ENCODE data around the gene TSEN15. TPM values are rescaled to one million over a fixed set of nuclear protein-coding genes. Genes with fewer than 3 reads are reported as not detected.

The TSEN15 gene
- total and polyA plus RNA-seq, 8 donors = 33.8 to 50.1 (median 39.5) TPM

DNA sequence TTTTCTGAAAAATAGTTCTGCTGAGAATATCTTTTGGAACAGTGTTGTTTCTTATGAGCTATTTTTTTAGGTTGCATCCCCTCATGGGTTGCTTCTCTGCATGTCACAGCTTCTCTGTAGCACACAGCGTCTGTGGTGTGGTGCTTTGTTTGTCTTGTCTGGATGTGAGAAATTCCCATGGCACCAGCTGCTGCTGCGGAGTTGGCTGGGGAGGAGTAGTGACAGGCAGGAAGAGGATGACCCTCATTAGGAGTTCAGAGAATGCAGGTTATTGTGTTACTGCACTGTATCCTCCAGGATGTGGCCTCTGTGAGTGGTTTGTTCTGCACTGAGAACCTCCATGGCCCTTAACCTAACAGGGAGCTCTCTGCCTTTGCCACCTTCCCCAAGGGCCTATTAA, 64.8 kb downstream of the TSEN15 start:
- H3K9me3 ChIP-seq = no peaks in the 10 kb centered on the region
- H3K27ac ChIP-seq = no peak overlapping the region
- DNase-seq (peak in 1 of 4 donors; percentile 9), ATAC-seq (no peak)
- no peaks in the 10 kb centered on the region for H3K4me1 ChIP-seq
- H3K36me3 ChIP-seq = no peaks in the 10 kb centered on the region
- intact Hi-C loops (cut with DNase I) = no loop called here
- no peak overlapping the region for H3K4me3 ChIP-seq
- H3K27me3 ChIP-seq = no peaks in the 10 kb centered on the region
- TF ChIP-seq, protein P1, sequence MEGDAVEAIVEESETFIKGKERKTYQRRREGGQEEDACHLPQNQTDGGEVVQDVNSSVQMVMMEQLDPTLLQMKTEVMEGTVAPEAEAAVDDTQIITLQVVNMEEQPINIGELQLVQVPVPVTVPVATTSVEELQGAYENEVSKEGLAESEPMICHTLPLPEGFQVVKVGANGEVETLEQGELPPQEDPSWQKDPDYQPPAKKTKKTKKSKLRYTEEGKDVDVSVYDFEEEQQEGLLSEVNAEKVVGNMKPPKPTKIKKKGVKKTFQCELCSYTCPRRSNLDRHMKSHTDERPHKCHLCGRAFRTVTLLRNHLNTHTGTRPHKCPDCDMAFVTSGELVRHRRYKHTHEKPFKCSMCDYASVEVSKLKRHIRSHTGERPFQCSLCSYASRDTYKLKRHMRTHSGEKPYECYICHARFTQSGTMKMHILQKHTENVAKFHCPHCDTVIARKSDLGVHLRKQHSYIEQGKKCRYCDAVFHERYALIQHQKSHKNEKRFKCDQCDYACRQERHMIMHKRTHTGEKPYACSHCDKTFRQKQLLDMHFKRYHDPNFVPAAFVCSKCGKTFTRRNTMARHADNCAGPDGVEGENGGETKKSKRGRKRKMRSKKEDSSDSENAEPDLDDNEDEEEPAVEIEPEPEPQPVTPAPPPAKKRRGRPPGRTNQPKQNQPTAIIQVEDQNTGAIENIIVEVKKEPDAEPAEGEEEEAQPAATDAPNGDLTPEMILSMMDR (IDR thresholded peaks at IDR 0.05) = no peak

DNA sequence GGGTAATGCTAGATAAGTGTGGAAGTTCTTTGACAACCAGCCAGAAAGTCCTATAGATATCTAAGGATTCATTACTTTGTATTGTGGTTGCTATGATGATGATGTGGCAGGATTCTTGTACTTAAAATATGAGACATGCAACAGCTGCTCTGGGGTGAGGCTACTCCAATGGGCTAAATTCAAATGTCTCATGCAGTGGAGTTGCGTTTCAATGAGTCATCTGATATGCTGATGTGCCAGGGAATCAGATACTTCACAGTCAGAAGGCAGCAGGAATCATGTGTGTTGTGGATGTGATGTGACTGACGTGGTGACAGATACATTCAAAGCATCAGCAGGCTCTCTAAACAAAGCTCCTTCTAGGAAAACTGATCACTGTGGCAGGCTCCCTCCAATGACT, 66.5 kb downstream of the TSEN15 start:
- peak in 2 of 4 donors; percentile 33 to 52 for DNase-seq
- Histone ChIP-seq H3K27me3 (no peaks in the 10 kb centered on the region), H3K9me3 (no peaks in the 10 kb centered on the region), H3K36me3 (no peaks in the 10 kb centered on the region), H3K4me1 (no peaks in the 10 kb centered on the region), H3K27ac (no peak overlapping the region), H3K4me3 (no peak overlapping the region)
- TF ChIP-seq, protein P1 (IDR thresholded peaks at IDR 0.05) = no peak
- intact Hi-C loops (cut with DNase I) = no loop called here
- no peak for ATAC-seq

Other genes with a start within 250 kb of the TSEN15 start
- 10 to 100 TPM; 33.7 to 52.6 TPM for gene RGL1, start 246.6 kb upstream of the TSEN15 start, total RNA-seq
- 10 to 100 TPM; 38.8 to 45.9 (median 40.9) TPM for gene RGL1, start 246.6 kb upstream of the TSEN15 start, polyA plus RNA-seq (ENCODE audit: insufficient read length in 6 of 6)
- 1 to 10 TPM in 1 of 2 donors, under 1 TPM in 1; 0.97 to 1.5 TPM for gene COLGALT2, start 14.0 kb upstream of the TSEN15 start, total RNA-seq
- 1 to 10 TPM; 2.0 to 3.3 (median 2.4) TPM for gene COLGALT2, start 14.0 kb upstream of the TSEN15 start, polyA plus RNA-seq (ENCODE audit: insufficient read length in 6 of 6)

Data from left lung (tissue), 10 donors.